ENCODE results near the gene WFDC13.
"Not testable (repeated sequence)": the region's sequence is repeated elsewhere in the genome, so short reads cannot be mapped to it uniquely, and the experiment has no call there.

The WFDC13 gene, protein sequence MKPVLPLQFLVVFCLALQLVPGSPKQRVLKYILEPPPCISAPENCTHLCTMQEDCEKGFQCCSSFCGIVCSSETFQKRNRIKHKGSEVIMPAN

DNA sequence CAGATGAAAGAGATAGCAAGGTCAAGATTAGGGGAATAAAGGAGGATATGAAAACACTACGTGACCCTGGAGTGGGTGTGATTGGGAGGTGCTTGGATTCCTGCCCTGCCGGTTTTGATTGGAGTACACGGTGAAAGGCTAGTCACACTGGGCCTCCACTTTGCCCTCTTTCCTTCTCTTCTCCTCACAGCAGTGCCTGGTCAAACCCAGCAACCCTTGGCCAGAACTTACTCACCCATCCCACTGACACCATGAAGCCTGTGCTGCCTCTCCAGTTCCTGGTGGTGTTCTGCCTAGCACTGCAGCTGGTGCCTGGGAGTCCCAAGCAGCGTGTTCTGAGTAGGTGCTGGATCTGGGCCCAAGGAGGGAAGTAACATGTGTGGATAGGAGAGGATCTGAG is at the start of gene WFDC13:
Gene WFDC13 (plus strand): TSS at position 166 of the 400 bp plus-strand sequence. CDS start 86 bp downstream, at position 252.
- no peak for DNase-seq (ENCODE audit: low read depth)

DNA sequence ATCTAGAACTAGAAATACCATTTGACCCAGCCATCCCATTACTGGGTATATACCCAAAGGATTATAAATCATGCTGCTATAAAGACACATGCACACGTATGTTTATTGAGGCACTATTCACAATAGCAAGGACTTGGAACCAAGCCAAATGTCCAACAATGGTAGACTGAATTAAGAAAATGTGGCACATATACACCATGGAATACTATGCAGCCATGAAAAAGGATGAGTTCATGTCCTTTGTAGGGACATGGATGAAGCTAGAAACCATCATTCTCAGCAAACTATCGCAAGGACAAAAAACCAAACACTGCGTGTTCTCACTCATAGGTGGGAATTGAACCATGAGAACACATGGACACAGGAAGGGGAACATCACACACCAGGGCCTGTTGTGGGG is 44.8 kb upstream of the WFDC13 start:
- DNase-seq (ENCODE audit: low read depth), result not testable (repeated sequence)

GRCh38 chr20:45670139-45670538 is 31.7 kb upstream of the WFDC13 start, which contains the start of gene WFDC11:
TSS of gene WFDC11 (minus strand) at chr20:45670239. CDS start at chr20:45650600, 19,639 bp downstream.
- no peak for DNase-seq (ENCODE audit: low read depth)

- DNase-seq (ENCODE audit: low read depth), result no peak
Observed at GRCh38 chr20:45672765-45673164, 29.1 kb upstream of the WFDC13 start.

DNA sequence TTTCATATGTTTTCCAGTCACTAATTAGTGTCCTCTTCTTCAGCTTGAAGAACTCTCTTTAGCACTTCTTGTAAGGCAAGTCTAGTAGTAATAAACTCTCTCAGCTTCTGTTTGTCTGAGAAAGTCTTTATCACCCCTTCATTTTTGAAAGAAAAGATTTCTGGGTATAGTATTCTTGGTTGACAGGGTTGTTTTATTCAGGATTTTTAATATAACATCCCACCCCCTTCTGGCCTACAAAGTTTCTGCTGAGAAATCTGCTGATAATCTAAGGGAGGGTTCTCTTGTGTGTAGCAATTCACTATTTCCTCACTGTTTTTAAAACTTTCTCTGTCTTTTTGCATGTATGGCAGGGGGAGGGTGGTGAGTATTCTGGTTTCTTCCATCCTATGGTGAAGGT is 22.2 kb upstream of the WFDC13 start:
- no peak for DNase-seq (ENCODE audit: low read depth)

DNA sequence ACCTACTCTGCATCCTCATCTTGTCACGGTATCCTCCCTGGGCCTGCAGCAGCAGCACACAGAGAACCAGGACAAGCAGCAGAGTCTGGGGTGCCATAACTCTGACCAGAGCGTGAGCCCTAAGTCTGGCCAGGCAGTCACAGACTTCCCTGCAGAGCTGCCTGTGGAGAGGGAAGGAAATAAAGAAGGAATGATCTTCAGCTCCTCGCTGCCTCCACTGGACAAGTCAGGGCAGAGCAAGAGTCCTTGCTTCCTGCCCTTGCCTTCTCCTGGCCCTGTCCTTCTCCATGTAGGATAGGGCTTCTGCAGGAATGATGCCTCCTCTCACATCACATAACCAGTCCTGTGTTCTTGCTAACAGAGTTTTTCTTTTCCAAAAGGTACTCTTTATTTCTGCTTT is 15.9 kb upstream of the WFDC13 start:
- no peak for DNase-seq (ENCODE audit: low read depth)

DNA sequence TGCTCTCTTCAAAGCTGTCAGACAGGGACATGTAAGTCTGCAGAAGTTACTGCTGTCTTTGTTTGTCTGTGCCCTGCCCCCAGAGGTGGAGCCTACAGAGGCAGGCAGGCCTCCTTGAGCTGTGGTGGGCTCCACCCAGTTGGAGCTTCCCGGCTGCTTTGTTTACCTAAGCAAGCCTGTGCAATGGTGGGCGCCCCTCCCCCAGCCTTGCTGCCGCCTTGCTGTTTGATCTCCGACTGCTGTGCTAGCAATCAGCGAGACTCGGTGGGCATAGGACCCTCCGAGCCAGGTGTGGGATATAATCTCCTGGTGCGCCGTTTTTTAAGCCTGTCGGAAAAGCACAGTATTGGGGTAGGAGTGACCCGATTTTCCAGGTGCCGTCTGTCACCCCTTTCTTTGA is 8.5 kb upstream of the WFDC13 start:
- not testable (repeated sequence) for DNase-seq (ENCODE audit: low read depth)

DNA sequence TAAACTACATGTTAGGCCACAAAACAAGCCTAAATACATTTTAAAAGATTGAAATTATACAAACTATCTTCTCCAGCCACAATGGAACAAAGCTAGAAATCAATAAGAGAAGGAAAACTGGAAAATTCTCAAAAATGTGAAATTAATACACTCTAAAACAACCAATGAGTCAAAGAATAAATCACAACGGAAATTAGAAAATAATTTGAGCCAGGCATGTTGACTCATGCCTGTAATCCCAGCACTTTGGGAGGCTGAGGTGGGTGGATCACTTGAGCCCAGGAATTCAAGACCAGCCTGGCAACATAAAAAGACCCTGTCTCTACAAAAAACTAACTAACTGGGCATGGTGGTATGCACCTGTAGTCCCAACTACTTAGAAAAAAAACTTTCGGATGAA is 6.3 kb upstream of the WFDC13 start:
- DNase-seq (ENCODE audit: low read depth), result no peak

GRCh38 chr20:45701104-45701503 is 734 bp upstream of the WFDC13 start:
- no peak for DNase-seq (ENCODE audit: low read depth)

- no peak for DNase-seq (ENCODE audit: low read depth)
Observed at GRCh38 chr20:45704969-45705637, 3.3 kb downstream of the WFDC13 start, which contains the start of gene WFDC10B. TSS of gene WFDC10B (minus strand) at chr20:45705019. CDS start at chr20:45685992, 19,027 bp downstream.

DNA sequence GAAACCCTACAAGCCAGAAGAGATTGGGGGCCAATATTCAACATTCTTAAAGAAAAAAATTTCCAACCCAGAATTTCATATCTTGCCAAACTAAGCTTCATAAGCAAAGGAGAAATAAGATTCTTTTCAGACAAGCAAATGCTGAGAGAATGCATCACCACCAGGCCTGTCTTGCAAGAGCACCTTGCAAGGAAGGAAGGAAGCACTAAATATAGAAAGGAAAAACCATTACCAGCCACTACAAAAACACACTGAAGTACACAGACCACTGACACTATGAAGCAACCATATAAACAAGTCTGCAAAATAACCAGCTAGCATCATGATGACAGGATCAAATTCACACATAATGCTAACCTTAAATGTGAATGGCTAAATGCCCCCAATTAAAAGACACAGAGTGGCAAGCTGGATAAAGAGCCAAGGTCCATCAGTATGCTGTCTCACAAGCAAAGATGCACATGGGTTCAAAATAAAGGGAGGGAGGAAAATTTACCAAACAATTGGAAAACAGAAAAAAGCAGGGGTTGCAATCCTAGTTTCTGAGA is 14.4 kb downstream of the WFDC13 start:
- not testable (repeated sequence) for DNase-seq (ENCODE audit: low read depth)

DNA sequence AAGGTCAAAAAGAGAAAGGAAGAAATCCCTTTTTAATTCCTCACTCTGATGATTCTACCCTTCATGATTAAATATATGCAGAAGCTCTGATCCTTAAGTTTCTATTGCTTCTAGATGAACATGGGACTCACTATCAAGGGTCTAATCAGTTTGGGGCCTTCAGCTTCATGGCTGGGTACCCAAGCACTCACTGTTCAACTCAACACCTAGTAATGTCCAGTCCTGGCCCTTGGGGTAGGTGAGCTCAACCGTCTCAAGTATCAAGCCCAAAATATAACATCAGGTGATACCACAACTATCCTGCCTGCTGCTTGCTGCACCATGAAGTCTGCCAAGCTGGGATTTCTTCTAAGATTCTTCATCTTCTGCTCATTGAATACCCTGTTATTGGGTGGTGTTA is 20.2 kb downstream of the WFDC13 start, which contains the start of gene SPINT4:
Gene SPINT4 (plus strand): TSS at position 301 of the 400 bp plus-strand sequence. CDS start 21 bp downstream, at position 322.
- DNase-seq (ENCODE audit: low read depth), result no peak

- DNase-seq (ENCODE audit: low read depth), result no peak
Observed at GRCh38 chr20:45725134-45725533, 23.3 kb downstream of the WFDC13 start.

GRCh38 chr20:45727044-45727443 is 25.2 kb downstream of the WFDC13 start:
- no peak for DNase-seq (ENCODE audit: low read depth)

GRCh38 chr20:45732199-45732598 is 30.4 kb downstream of the WFDC13 start:
- DNase-seq (ENCODE audit: low read depth), result no peak

- DNase-seq (ENCODE audit: low read depth), result no peak
Observed at GRCh38 chr20:45735552-45735951, 33.7 kb downstream of the WFDC13 start.

DNA sequence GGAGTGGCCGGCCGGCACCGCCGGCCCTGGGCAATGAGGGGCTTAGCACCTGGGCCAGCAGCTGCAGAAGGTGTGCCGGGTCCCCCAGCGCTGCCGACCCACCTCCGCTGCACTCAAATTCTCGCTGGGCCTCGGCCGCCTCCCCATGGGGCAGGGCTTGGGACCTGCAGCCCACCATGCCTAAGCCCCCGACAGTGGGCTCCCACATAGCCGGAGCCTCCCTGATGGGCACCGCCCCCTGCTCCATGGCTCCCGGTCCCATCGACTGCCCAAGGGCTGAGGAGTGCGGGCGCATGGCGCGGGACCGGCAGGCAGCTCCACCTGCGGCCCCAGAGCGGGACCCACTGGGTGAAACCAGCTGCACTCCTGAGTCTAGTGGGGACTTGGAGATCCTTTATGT is 34.1 kb downstream of the WFDC13 start:
- DNase-seq (ENCODE audit: low read depth), result no peak

- no peak for DNase-seq (ENCODE audit: low read depth)
Observed at GRCh38 chr20:45742596-45742995, 40.8 kb downstream of the WFDC13 start.

GRCh38 chr20:45745015-45745414 is 43.2 kb downstream of the WFDC13 start:
- DNase-seq (ENCODE audit: low read depth), result no peak

DNA sequence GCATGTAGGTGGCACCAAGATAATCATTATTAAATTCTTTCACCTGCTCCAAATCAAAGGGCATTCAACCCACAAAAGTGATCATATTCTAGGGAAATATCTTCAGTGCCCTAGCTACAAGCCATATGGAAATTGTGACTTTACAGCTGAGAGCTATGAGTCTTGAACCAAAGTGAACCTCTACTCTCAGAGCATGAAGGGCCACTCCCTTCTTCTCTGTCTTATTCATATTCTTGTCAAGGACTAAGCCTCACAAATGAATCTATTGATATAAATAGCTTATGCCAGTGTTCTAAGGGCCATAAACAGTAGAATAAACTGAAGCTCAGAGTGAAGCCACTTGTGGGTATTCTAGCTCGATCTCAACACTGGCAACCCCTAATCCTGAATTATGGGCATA is 49.9 kb downstream of the WFDC13 start:
- DNase-seq (ENCODE audit: low read depth), result no peak

- DNase-seq (ENCODE audit: low read depth), result no peak
Observed at GRCh38 chr20:45752746-45753145, 50.9 kb downstream of the WFDC13 start.

DNA sequence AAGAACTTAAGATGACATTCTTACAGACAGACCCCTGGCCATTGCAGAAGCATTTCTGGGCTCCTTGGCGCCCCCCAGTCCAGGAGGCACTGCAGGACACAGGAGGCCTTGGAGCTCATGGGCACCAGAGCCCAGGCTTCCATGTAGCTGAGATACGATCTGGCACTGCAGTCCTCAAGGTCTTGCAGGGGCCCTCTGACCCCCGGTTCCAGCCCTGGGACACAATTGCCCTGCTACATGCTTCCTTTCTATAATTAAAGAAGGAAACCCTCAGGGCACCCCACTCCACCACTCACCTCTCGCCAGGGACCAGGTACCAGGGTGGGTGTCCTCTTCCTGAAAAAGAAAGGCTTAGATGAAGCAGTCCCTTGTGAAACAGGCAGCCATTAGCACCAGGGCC is 56.3 kb downstream of the WFDC13 start:
- DNase-seq (ENCODE audit: low read depth), result no peak
